Thoracic aorta (tissue), 2 donors: ENCODE data around the gene NOLC1. TPM values are rescaled to one million over a fixed set of nuclear protein-coding genes. Genes with fewer than 3 reads are reported as not detected.

Experiments
- ATAC-seq: fragments of 150-250 bp; one replicate; pipeline ENCODE4 v1.8.0; 2017; ENCODE audit warnings: low read depth; ENCODE audit not compliant: insufficient number of reproducible peaks, low FRiP score
- DNase-seq: peaks from one replicate; pipeline ENCODE4 v3.0.0-alpha.2; 2020; ENCODE audit warnings: low spot score
- H3K27ac ChIP-seq, 2 donors: fragments of 200-600 bp; sonication (generic); 1 replicate in 1 of 2; 2 replicates in 1 of 2; pipeline ENCODE4 v1.5.1; 2016; ENCODE audit warnings: mild to moderate bottlenecking in 2 of 2, moderate library complexity in 2 of 2
- H3K27me3 ChIP-seq: fragments of 200-600 bp; sonication (generic); replicated peaks from 2 replicates; pipeline ENCODE4 v1.6.0; 2016; ENCODE audit warnings: mild to moderate bottlenecking; ENCODE audit not compliant: insufficient read depth
- H3K36me3 ChIP-seq: fragments of 200-600 bp; sonication (generic); one replicate; pipeline ENCODE4 v1.5.1; 2016
- H3K4me1 ChIP-seq, 2 donors: fragments of 200-600 bp; sonication (generic); 1 replicate in 1 of 2; 2 replicates in 1 of 2; pipeline versions ENCODE4 v1.5.1 to v1.6.0; 2016; ENCODE audit warnings: low read depth in 2 of 2, mild to moderate bottlenecking in 1 of 2; ENCODE audit not compliant: control insufficient read depth in 1 of 2
- H3K4me3 ChIP-seq: fragments of 200-600 bp; sonication (generic); 2 replicates; pipeline ENCODE4 v1.5.1; 2016; ENCODE audit warnings: mild to moderate bottlenecking
- H3K9me3 ChIP-seq: fragments of 200-600 bp; sonication (generic); 2 replicates; pipeline ENCODE4 v1.5.1; 2016
- CTCF ChIP-seq: fragments of 200-600 bp; sonication (generic); IDR thresholded peaks from one replicate; pipeline ENCODE4 v1.5.1; 2019; ENCODE audit warnings: antibody characterized with exemption
- total RNA-seq, 2 donors: library from RNA; depleted of rRNA; stranded (reverse); fragments of >200 nt; gene quantifications; one replicate each; pipeline versions ENCODE4 v1.1.0 to v1.2.3, GENCODE V29; 2016

The NOLC1 gene
- total RNA-seq, result 100 to 1,000 TPM in 1 of 2 donors, 10 to 100 TPM in 1; 34.1 to 104 TPM

DNA sequence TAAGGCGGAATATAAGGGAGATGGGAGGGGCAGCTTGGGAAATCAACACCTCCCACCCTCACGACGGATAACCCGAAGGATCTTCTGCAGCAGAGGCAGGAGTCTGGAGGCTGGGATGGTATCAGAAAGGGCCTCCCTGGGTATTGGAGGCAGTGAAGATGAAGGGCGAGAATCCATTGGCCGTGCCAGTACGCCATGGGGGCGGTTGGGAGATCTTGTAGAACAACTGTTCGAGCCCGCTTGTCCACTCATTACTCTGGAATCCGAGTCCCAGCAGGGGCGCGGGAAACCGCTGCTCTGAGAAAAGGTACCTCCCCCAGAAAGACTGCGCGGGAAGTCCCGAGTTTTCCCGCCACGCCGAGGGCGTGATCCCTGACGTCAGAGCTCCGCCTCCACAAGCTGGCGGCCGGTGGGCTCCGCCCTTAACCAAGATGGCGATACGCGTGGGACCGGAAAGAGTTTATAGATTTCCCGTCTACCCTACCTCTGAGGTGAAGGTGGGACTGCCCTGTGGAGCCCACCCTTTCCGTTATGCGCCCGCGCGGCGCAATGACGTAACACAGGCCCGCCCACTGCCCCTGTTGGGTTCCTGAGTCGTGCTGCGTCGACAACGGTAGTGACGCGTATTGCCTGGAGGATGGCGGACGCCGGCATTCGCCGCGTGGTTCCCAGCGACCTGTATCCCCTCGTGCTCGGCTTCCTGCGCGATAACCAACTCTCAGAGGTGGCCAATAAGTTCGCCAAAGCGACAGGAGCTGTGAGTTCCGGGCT, at the start of gene NOLC1:
Gene NOLC1, plus strand, starts transcription at position 616 of the 771 bp plus-strand sequence. Its CDS starts 22 bp downstream, at position 638.
- peaks cover 14% of the 10 kb centered on the region for H3K36me3 ChIP-seq
- peaks cover 10 to 29% of the 10 kb centered on the region in 2 donors for H3K4me1 ChIP-seq
- no peak for TF ChIP-seq CTCF

GRCh38 chr10:102102421-102102820, 49.8 kb upstream of the NOLC1 start:
- Histone ChIP-seq H3K4me1 (no peaks in the 10 kb centered on the region), H3K27ac (no peak overlapping the region), H3K36me3 (peaks cover 10% of the 10 kb centered on the region), H3K27me3 (no peaks in the 10 kb centered on the region), H3K4me3 (no peak overlapping the region), H3K9me3 (no peaks in the 10 kb centered on the region)
- DNase-seq, result no peak
- TF ChIP-seq CTCF, result no peak
- ATAC-seq, result no peak

More for the DNA sequence above, at the start of gene NOLC1:
- ATAC-seq, result peak; percentile 98
- H3K27me3 ChIP-seq, result no peaks in the 10 kb centered on the region
- H3K4me3 ChIP-seq, result peak within 1 kb of the TSS; percentile 82
- peak; percentile 97 for DNase-seq
- peak within 1 kb of the TSS; percentile 81 to 94 for H3K27ac ChIP-seq
- H3K9me3 ChIP-seq, result no peaks in the 10 kb centered on the region

DNA sequence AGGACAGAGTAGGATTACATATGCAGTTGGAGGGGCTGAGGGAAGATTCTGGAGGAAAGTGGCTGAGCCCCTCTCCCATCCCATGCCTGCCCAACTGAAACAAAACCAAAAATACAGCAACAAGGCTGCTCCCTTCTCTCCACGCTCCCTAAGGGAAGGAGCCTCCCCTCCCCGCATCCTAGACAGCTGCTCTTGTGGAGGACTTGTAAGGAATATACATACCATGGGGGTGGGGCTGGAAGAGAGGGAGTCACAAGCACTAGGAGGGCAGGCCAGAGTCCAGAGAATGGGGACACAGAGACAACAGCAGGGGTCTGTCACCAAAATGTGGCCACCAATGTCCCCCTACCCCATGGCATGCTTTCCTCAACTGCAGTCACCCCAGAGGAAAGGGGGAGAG, 45.2 kb upstream of the NOLC1 start:
- H3K27ac ChIP-seq, result no peak overlapping the region
- ATAC-seq (no peak), DNase-seq (no peak)
- H3K4me1 ChIP-seq, result no peaks in the 10 kb centered on the region
- no peak for TF ChIP-seq CTCF
- no peaks in the 10 kb centered on the region for H3K9me3 ChIP-seq
- peaks cover 53% of the 10 kb centered on the region for H3K36me3 ChIP-seq
- no peaks in the 10 kb centered on the region for H3K27me3 ChIP-seq
- H3K4me3 ChIP-seq, result no peak overlapping the region

DNA sequence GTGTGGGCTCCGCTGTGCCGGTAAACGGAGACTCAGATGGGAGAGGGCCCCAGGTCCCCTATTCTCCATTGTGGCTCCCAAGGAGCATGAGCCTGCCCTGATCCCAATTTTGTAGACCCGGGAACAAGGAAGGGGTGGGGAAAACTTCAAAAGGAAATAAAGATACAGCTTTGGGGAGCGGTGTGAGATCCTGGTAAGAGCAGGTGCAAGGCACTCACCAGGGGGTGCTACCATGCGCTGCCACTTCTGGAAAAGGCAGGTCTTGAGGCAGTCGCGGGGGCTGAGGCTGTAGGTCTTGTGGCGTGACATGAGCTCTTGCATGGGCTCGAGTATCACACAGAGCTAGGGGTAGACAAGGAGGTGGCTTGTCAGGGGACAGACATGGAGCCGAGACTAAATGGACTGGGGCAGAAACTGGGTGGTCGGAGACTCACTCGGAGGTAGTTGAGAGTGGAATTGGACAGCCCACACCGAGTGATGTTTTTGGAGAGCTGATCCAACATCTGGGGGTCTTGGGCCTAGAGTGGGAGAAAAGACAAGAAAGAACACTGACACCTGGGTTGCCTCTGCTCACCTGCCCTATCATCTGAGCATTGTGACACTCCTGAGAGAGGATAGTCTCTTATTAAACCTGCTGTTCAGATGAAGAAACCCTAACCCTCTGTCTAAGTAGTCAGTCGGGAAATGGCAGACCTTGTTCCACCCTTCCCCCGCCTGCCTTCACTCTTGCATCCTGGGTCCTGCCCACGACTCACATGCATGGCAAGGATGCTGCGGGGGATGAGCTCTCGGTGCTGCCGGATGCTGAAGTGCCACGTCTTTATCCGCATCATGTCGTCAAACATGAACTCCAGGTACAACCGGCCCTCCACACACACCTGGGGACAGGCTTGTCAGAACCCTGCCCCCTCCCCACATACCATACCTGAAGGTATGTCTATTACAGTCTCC, 42.7 kb upstream of the NOLC1 start:
- Histone ChIP-seq H3K27ac (no peak overlapping the region), H3K36me3 (peaks cover 53% of the 10 kb centered on the region), H3K4me3 (no peak overlapping the region), H3K4me1 (peaks cover 16 to 22% of the 10 kb centered on the region in 2 donors), H3K27me3 (no peaks in the 10 kb centered on the region), H3K9me3 (no peaks in the 10 kb centered on the region)
- no peak for ATAC-seq
- TF ChIP-seq CTCF, result no peak
- DNase-seq, result no peak

DNA sequence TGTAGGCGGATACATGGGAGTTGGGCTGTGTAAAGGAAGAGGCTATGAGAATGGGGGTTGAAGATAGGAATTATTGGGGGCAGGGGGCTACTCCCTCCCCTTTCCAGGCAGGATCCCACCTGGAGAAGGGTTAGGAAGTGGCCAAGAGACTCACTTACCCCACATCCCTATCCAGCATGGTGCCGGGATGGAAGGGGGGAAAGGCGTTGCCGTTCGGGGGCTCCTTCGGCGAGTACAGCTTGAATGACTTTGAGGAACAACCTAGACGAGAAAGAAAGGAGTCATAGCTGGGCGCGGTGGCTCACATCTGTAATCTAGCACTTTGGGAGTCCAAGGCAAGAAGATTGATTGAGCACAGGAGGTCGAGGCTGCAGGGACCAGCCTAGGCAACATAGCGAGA, 40.9 kb upstream of the NOLC1 start:
- Histone ChIP-seq H3K27me3 (no peaks in the 10 kb centered on the region), H3K36me3 (peaks cover 50% of the 10 kb centered on the region)

More for the DNA sequence above, 40.9 kb upstream of the NOLC1 start:
- Histone ChIP-seq H3K4me3 (no peak overlapping the region), H3K9me3 (no peaks in the 10 kb centered on the region), H3K4me1 (peaks cover 20 to 36% of the 10 kb centered on the region in 2 donors), H3K27ac (no peak overlapping the region)
- no peak for TF ChIP-seq CTCF
- ATAC-seq (no peak), DNase-seq (no peak)
